22Rv1 (cell line): ENCODE measurements around the gene PTPN20.

Experiments
- ZFX ChIP-seq: fragments of 450-650 bp; IDR thresholded peaks from 2 replicates; pipeline ENCODE4 v1.6.1; 2017; ENCODE audit warnings: antibody characterized with exemption, borderline replicate concordance
- TF ChIP-seq, protein P1 (sequence below): fragments of 450-650 bp; IDR thresholded peaks from 2 replicates; pipeline ENCODE4 v1.5.1; 2017; ENCODE audit warnings: mild to moderate bottlenecking

DNA sequence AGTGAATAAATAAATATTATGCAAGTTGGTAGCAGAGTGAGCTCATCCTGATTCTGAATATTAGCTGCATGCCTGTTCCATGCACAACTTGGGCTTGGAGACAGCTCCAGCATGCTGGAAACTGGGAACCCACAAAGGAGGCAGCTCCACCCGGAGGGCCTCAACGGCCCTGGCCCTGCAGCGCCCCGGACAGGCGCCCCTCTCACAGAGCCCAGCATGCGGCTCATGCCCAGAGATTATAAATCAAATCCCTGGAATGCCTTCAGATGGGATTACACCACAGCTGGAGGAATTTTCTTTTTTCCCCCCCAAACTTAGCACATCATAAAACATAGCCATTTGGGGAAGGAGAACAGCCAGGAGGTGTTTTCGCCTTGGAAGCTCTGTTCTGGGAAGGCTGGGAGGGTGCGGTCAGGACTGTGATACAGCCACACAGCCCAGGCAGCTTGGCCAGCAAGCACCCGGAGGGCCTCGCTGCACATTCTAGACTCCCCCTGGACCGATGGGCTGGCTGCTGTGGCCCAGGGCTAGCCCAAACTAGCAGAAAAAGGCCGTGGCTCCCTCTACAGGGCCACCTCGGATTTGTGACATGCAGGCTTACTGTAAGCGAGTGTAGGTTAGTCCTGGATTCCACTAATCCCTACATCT is 102.4 kb downstream of the PTPN20 start:
- TF ChIP-seq, protein P1, sequence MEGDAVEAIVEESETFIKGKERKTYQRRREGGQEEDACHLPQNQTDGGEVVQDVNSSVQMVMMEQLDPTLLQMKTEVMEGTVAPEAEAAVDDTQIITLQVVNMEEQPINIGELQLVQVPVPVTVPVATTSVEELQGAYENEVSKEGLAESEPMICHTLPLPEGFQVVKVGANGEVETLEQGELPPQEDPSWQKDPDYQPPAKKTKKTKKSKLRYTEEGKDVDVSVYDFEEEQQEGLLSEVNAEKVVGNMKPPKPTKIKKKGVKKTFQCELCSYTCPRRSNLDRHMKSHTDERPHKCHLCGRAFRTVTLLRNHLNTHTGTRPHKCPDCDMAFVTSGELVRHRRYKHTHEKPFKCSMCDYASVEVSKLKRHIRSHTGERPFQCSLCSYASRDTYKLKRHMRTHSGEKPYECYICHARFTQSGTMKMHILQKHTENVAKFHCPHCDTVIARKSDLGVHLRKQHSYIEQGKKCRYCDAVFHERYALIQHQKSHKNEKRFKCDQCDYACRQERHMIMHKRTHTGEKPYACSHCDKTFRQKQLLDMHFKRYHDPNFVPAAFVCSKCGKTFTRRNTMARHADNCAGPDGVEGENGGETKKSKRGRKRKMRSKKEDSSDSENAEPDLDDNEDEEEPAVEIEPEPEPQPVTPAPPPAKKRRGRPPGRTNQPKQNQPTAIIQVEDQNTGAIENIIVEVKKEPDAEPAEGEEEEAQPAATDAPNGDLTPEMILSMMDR: no peak
- TF ChIP-seq ZFX: no peak
